Glutamatergic neuron (in vitro differentiated cells): Measurements from ENCODE around the gene VSTM5. TPM values are rescaled to one million over a fixed set of nuclear protein-coding genes. Genes with fewer than 3 reads are reported as not detected.

Experiments
- DNase-seq: peaks from one replicate; pipeline ENCODE4 v3.0.0; 2022
- H3K27ac Mint-ChIP-seq: one replicate; pipeline ENCODE4 v1.8.0; 2020; ENCODE audit warnings: mild to moderate bottlenecking, mixed read lengths, inconsistent platforms; ENCODE audit not compliant: unreplicated experiment
- H3K27me3 Mint-ChIP-seq: one replicate; pipeline ENCODE4 v1.8.0; 2020; ENCODE audit warnings: mild to moderate bottlenecking, moderate library complexity, mixed read lengths, inconsistent platforms; ENCODE audit not compliant: unreplicated experiment
- H3K36me3 Mint-ChIP-seq: one replicate; pipeline ENCODE4 v1.8.0; 2020; ENCODE audit warnings: mild to moderate bottlenecking, mixed read lengths, inconsistent platforms; ENCODE audit not compliant: unreplicated experiment
- H3K4me1 Mint-ChIP-seq: one replicate; pipeline ENCODE4 v1.8.0; 2020; ENCODE audit warnings: mild to moderate bottlenecking, low read depth, mixed read lengths, inconsistent platforms; ENCODE audit not compliant: unreplicated experiment
- H3K4me3 Mint-ChIP-seq: one replicate; pipeline ENCODE4 v1.8.0; 2020; ENCODE audit warnings: mild to moderate bottlenecking, mixed read lengths, inconsistent platforms; ENCODE audit not compliant: unreplicated experiment
- H3K9me3 Mint-ChIP-seq: one replicate; pipeline ENCODE4 v1.8.0; 2020; ENCODE audit warnings: mild to moderate bottlenecking, moderate library complexity, mixed read lengths, inconsistent platforms; ENCODE audit not compliant: unreplicated experiment
- CTCF ChIP-seq: fragments of 200-600 bp; sonication (generic); IDR thresholded peaks from one replicate; pipeline ENCODE4 v1.5.0; 2021; ENCODE audit not compliant: partially characterized antibody, unreplicated experiment
- total RNA-seq: library from RNA; stranded (reverse); fragmentation: NEBNext Ultra II Directional; extraction: Animal tissue kit (Norgen Biotek cat#: 25700); gene quantifications from one replicate; pipeline ENCODE4 v1.2.1, GENCODE V29; 2021; ENCODE audit not compliant: unreplicated experiment

VSTM5 gene
- total RNA-seq, 1 donor from 2014 or later = 2.0 TPM

- Mint-ChIP-seq H3K36me3 (no peaks in the 10 kb centered on the region), H3K27ac (no peak overlapping the region), H3K27me3 (peaks cover 5% of the 10 kb centered on the region), H3K4me3 (peak overlapping the region; percentile 68), H3K4me1 (no peaks in the 10 kb centered on the region), H3K9me3 (no peaks in the 10 kb centered on the region)
- no peak for DNase-seq
- no peak for TF ChIP-seq CTCF
These were observed 1.2 kb downstream of the VSTM5 start for GRCh38 chr11:93849201-93849600.

- Mint-ChIP-seq H3K9me3 (no peaks in the 10 kb centered on the region), H3K4me1 (no peaks in the 10 kb centered on the region), H3K27ac (no peak overlapping the region), H3K36me3 (no peaks in the 10 kb centered on the region), H3K27me3 (peaks cover 6% of the 10 kb centered on the region), H3K4me3 (no peak overlapping the region)
- DNase-seq = no peak
- TF ChIP-seq CTCF = no peak
These were observed 4.0 kb downstream of the VSTM5 start for GRCh38 chr11:93846411-93846810.

- no peak for TF ChIP-seq CTCF
- DNase-seq = no peak
- Mint-ChIP-seq H3K27ac (no peak overlapping the region), H3K27me3 (peaks cover 5% of the 10 kb centered on the region), H3K36me3 (no peaks in the 10 kb centered on the region), H3K4me1 (no peaks in the 10 kb centered on the region), H3K4me3 (no peak overlapping the region), H3K9me3 (no peaks in the 10 kb centered on the region)
These were observed 5.0 kb downstream of the VSTM5 start for GRCh38 chr11:93845181-93846092.

- TF ChIP-seq CTCF = no peak
- DNase-seq = no peak
- Mint-ChIP-seq H3K27ac (no peak overlapping the region), H3K36me3 (no peaks in the 10 kb centered on the region), H3K27me3 (peaks cover 5% of the 10 kb centered on the region), H3K4me3 (no peak overlapping the region), H3K4me1 (no peaks in the 10 kb centered on the region), H3K9me3 (no peaks in the 10 kb centered on the region)
These were observed 5.8 kb downstream of the VSTM5 start for GRCh38 chr11:93844568-93844967.

- Mint-ChIP-seq H3K4me1 (no peaks in the 10 kb centered on the region), H3K27me3 (peaks cover 5% of the 10 kb centered on the region), H3K4me3 (no peak overlapping the region), H3K27ac (no peak overlapping the region), H3K9me3 (no peaks in the 10 kb centered on the region), H3K36me3 (no peaks in the 10 kb centered on the region)
- TF ChIP-seq CTCF = no peak
- DNase-seq = no peak
These were observed 6.5 kb downstream of the VSTM5 start for GRCh38 chr11:93843906-93844305.
